GM23338 (cell line): ENCODE results near the gene CTRB1. TPM values are rescaled to one million over a fixed set of nuclear protein-coding genes. Genes with fewer than 3 reads are reported as not detected.

Experiments used
- ATAC-seq: fragments of 200-7000 bp; cut with Tn5 transposase; 3 replicates; pipeline ENCODE4 v1.9.1; 2020
- DNase-seq: peaks from one replicate; pipeline ENCODE4 v3.0.0-alpha.2; 2015; ENCODE audit warnings: low spot score
- H2AFZ ChIP-seq: fragments of 200-600 bp; sonication (generic); 2 replicates; pipeline ENCODE4 v1.8.0; 2016; ENCODE audit warnings: antibody characterized with exemption, mild to moderate bottlenecking, moderate library complexity
- H3F3A ChIP-seq: fragments of 200-600 bp; sonication (generic); replicated peaks from 2 replicates; pipeline ENCODE4 v1.8.0; 2017; ENCODE audit warnings: antibody characterized with exemption, mixed run types, low read depth
- H3K27ac ChIP-seq: fragments of 200-600 bp; sonication (generic); 2 replicates; pipeline ENCODE4 v1.6.1; 2016; ENCODE audit warnings: low read depth
- H3K27me3 ChIP-seq: fragments of 200-600 bp; sonication (generic); 2 replicates; pipeline ENCODE4 v1.8.0; 2016; ENCODE audit warnings: mild to moderate bottlenecking, mixed run types, moderate library complexity; ENCODE audit not compliant: insufficient read depth
- H3K36me3 ChIP-seq: fragments of 200-600 bp; sonication (generic); 2 replicates; pipeline ENCODE4 v1.8.0; 2016; ENCODE audit warnings: mild to moderate bottlenecking; ENCODE audit not compliant: insufficient read depth
- H3K4me1 ChIP-seq: fragments of 200-600 bp; sonication (generic); 2 replicates; pipeline ENCODE4 v1.8.0; 2016; ENCODE audit warnings: mild to moderate bottlenecking, moderate library complexity; ENCODE audit not compliant: insufficient read depth
- H3K4me2 ChIP-seq: fragments of 200-600 bp; sonication (generic); 2 replicates; pipeline ENCODE4 v1.7.1; 2017; ENCODE audit warnings: mixed run types
- H3K4me3 ChIP-seq: fragments of 200-600 bp; sonication (generic); 2 replicates; pipeline ENCODE4 v1.6.1; 2016; ENCODE audit warnings: mixed run types
- H3K79me2 ChIP-seq: fragments of 200-600 bp; sonication (generic); replicated peaks from 2 replicates; pipeline ENCODE4 v1.8.0; 2017; ENCODE audit warnings: mild to moderate bottlenecking; ENCODE audit not compliant: insufficient read depth
- H3K9me2 ChIP-seq: fragments of 200-600 bp; sonication (generic); 2 replicates; pipeline ENCODE4 v1.8.0; 2017; ENCODE audit not compliant: insufficient read depth
- H4K20me1 ChIP-seq: fragments of 200-600 bp; sonication (generic); replicated peaks from 2 replicates; pipeline ENCODE4 v1.8.0; 2017; ENCODE audit warnings: mild to moderate bottlenecking; ENCODE audit not compliant: insufficient read depth
- H3K27ac Mint-ChIP-seq: 2 replicates; pipeline ENCODE4 v1.8.0; 2020; ENCODE audit warnings: inconsistent platforms, mild to moderate bottlenecking, moderate library complexity, mixed read lengths
- H3K27me3 Mint-ChIP-seq: 3 replicates; pipeline ENCODE4 v1.8.0; 2022; ENCODE audit warnings: low read depth, mild to moderate bottlenecking, moderate library complexity, mixed read lengths, inconsistent platforms; ENCODE audit not compliant: insufficient read depth, poor library complexity
- H3K36me3 Mint-ChIP-seq: 3 replicates; pipeline ENCODE4 v1.8.0; 2021; ENCODE audit warnings: low read depth, mild to moderate bottlenecking, inconsistent platforms, moderate library complexity, mixed read lengths
- H3K4me1 Mint-ChIP-seq: 3 replicates; pipeline ENCODE4 v1.8.0; 2020; ENCODE audit warnings: mild to moderate bottlenecking, inconsistent platforms, mixed read lengths
- H3K4me3 Mint-ChIP-seq: 3 replicates; pipeline ENCODE4 v1.8.0; 2021; ENCODE audit warnings: moderate library complexity, mild to moderate bottlenecking, inconsistent platforms, mixed read lengths
- H3K9me3 Mint-ChIP-seq: 3 replicates; pipeline ENCODE4 v1.8.0; 2020; ENCODE audit warnings: moderate library complexity, mild to moderate bottlenecking, inconsistent platforms, mixed read lengths
- CREB1 ChIP-seq: fragments of 250-450 bp; sonication (Bioruptor Pico); IDR thresholded peaks from 2 replicates; pipeline ENCODE4 v1.5.0; 2020; ENCODE audit warnings: low read depth, mild to moderate bottlenecking, moderate library complexity
- EZH2 ChIP-seq: fragments of 200-600 bp; sonication (generic); IDR thresholded peaks from one replicate; pipeline ENCODE4 v1.8.0; 2017; ENCODE audit warnings: antibody characterized with exemption, mild to moderate bottlenecking, low read depth; ENCODE audit not compliant: unreplicated experiment
- EZH2phosphoT487 ChIP-seq: fragments of 200-600 bp; sonication (generic); IDR thresholded peaks from one replicate; pipeline ENCODE4 v1.8.1; 2018; ENCODE audit warnings: antibody characterized with exemption; ENCODE audit not compliant: unreplicated experiment
- JUNB ChIP-seq: IDR thresholded peaks from one replicate; pipeline ENCODE4 v1.6.1; 2016; ENCODE audit warnings: antibody characterized with exemption; ENCODE audit not compliant: unreplicated experiment
- NANOG ChIP-seq: IDR thresholded peaks from 2 replicates; pipeline ENCODE4 v1.6.1; 2016; ENCODE audit warnings: antibody characterized with exemption, borderline replicate concordance
- POLR2AphosphoS5 ChIP-seq: IDR thresholded peaks from 2 replicates; pipeline ENCODE4 v1.6.1; 2016; ENCODE audit warnings: antibody characterized with exemption, low read depth
- STAT1 ChIP-seq: IDR thresholded peaks from one replicate; pipeline ENCODE4 v1.6.1; 2016; ENCODE audit warnings: antibody characterized with exemption; ENCODE audit not compliant: unreplicated experiment
- ZNF114 ChIP-seq: fragments of 250-450 bp; sonication (Bioruptor Pico); IDR thresholded peaks from 2 replicates; pipeline ENCODE4 v1.5.0; 2020; ENCODE audit warnings: mild to moderate bottlenecking, moderate library complexity
- ZNF331 ChIP-seq: fragments of 250-450 bp; sonication (Bioruptor Pico); IDR thresholded peaks from 2 replicates; pipeline ENCODE4 v1.5.0; 2020; ENCODE audit warnings: low read depth, mild to moderate bottlenecking, moderate library complexity
- polyA plus RNA-seq: library from polyadenylated mRNA; unstranded; fragments of >200 nt; fragmentation: Nextera tagmentation; extraction: Ambion mirVana; gene quantifications from 2 replicates; pipeline ENCODE4 v1.2.1, GENCODE V29; 2016
- total RNA-seq: library from RNA; depleted of rRNA; stranded (reverse); fragments of >200 nt; shearing (Covaris generic); gene quantifications from 2 replicates; pipeline ENCODE4 v1.2.3, GENCODE V29; 2014
- TF ChIP-seq, protein P1 (sequence below): IDR thresholded peaks from 2 replicates; pipeline ENCODE4 v1.6.1; 2016; ENCODE audit warnings: antibody characterized with exemption
- TF ChIP-seq, protein P2 (sequence below): IDR thresholded peaks from one replicate; pipeline ENCODE4 v1.6.1; 2018; ENCODE audit warnings: antibody characterized with exemption; ENCODE audit not compliant: unreplicated experiment
- TF ChIP-seq, protein P3 (sequence below), 2 experiments: fragments of 200-600 bp in 1 of 2; sonication (generic) in 1 of 2; conservative IDR thresholded peaks; 2 replicates each; pipeline versions ENCODE4 v1.5.1 to v1.6.1; 2016 to 2017; ENCODE audit warnings: antibody characterized with exemption in 2 of 2, low read depth in 2 of 2, mild to moderate bottlenecking in 2 of 2, moderate library complexity in 1 of 2
- TF ChIP-seq, protein P4 (sequence below): fragments of 250-450 bp; sonication (Bioruptor Pico); IDR thresholded peaks from 2 replicates; pipeline ENCODE4 v1.5.0; 2020; ENCODE audit warnings: mild to moderate bottlenecking, moderate library complexity

The CTRB1 gene
- total and polyA plus RNA-seq, 2 experiments from 2014 or later, result not detected

DNA sequence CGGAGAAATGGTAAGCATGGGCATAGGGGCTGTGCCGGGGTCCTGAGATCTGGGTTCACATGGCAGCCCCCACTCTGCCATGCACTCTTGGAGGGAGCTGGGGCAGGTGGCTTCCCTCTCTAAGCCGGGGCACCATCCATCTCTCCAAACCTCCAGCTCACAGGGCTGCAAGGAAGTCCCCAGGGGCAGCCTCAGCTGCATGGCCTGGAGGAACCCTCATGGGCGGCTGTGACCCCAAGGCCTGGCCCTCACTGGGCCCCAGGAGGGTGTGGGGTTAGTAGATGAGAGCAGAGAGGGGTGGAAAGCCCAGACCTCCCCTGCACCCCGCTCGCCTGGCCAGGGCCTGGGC lies 14.4 kb upstream of the CTRB1 start:
- no peaks in the 10 kb centered on the region for H3K9me3 Mint-ChIP-seq

More for the DNA sequence above, 14.4 kb upstream of the CTRB1 start:
- no peaks in the 10 kb centered on the region for H3K36me3 Mint-ChIP-seq
- Histone ChIP-seq H3K4me2 (no peak overlapping the region), H4K20me1 (0 out of 2 replicates have a peak, but pooled peaks cover under 1% of the 10 kb centered on the region), H3K4me3 (no peak overlapping the region), H3K27me3 (no peaks in the 10 kb centered on the region), H3K36me3 (no peaks in the 10 kb centered on the region), H3K9me2 (no peaks in the 10 kb centered on the region), H3K4me1 (no peaks in the 10 kb centered on the region), H3K79me2 (no peaks in the 10 kb centered on the region), H3K27ac (no peak overlapping the region), H2AFZ (no peak overlapping the region), H3F3A (0 out of 2 replicates have a peak, but pooled peaks cover 3% of the 10 kb centered on the region)
- H3K4me3 Mint-ChIP-seq, result no peak overlapping the region
- DNase-seq, result no peak
- peaks cover 12% of the 10 kb centered on the region; the same call in 2 of the 3 replicates for H3K4me1 Mint-ChIP-seq
- H3K27ac Mint-ChIP-seq, result no peak overlapping the region
- no peak for ATAC-seq
- H3K27me3 Mint-ChIP-seq, result peaks cover 10% of the 10 kb centered on the region
- TF ChIP-seq STAT1 (no peak), NANOG (no peak), EZH2 (no peak), ZNF114 (CRISPR knock-in tag) (no peak), JUNB (no peak), CREB1 (no peak), ZNF331 (CRISPR knock-in tag) (no peak), POLR2AphosphoS5 (no peak), EZH2phosphoT487 (no peak)
- TF ChIP-seq, protein P1, sequence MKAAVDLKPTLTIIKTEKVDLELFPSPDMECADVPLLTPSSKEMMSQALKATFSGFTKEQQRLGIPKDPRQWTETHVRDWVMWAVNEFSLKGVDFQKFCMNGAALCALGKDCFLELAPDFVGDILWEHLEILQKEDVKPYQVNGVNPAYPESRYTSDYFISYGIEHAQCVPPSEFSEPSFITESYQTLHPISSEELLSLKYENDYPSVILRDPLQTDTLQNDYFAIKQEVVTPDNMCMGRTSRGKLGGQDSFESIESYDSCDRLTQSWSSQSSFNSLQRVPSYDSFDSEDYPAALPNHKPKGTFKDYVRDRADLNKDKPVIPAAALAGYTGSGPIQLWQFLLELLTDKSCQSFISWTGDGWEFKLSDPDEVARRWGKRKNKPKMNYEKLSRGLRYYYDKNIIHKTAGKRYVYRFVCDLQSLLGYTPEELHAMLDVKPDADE, result no peak
- TF ChIP-seq, protein P2, sequence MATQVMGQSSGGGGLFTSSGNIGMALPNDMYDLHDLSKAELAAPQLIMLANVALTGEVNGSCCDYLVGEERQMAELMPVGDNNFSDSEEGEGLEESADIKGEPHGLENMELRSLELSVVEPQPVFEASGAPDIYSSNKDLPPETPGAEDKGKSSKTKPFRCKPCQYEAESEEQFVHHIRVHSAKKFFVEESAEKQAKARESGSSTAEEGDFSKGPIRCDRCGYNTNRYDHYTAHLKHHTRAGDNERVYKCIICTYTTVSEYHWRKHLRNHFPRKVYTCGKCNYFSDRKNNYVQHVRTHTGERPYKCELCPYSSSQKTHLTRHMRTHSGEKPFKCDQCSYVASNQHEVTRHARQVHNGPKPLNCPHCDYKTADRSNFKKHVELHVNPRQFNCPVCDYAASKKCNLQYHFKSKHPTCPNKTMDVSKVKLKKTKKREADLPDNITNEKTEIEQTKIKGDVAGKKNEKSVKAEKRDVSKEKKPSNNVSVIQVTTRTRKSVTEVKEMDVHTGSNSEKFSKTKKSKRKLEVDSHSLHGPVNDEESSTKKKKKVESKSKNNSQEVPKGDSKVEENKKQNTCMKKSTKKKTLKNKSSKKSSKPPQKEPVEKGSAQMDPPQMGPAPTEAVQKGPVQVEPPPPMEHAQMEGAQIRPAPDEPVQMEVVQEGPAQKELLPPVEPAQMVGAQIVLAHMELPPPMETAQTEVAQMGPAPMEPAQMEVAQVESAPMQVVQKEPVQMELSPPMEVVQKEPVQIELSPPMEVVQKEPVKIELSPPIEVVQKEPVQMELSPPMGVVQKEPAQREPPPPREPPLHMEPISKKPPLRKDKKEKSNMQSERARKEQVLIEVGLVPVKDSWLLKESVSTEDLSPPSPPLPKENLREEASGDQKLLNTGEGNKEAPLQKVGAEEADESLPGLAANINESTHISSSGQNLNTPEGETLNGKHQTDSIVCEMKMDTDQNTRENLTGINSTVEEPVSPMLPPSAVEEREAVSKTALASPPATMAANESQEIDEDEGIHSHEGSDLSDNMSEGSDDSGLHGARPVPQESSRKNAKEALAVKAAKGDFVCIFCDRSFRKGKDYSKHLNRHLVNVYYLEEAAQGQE, result no peak
- TF ChIP-seq, protein P3, sequence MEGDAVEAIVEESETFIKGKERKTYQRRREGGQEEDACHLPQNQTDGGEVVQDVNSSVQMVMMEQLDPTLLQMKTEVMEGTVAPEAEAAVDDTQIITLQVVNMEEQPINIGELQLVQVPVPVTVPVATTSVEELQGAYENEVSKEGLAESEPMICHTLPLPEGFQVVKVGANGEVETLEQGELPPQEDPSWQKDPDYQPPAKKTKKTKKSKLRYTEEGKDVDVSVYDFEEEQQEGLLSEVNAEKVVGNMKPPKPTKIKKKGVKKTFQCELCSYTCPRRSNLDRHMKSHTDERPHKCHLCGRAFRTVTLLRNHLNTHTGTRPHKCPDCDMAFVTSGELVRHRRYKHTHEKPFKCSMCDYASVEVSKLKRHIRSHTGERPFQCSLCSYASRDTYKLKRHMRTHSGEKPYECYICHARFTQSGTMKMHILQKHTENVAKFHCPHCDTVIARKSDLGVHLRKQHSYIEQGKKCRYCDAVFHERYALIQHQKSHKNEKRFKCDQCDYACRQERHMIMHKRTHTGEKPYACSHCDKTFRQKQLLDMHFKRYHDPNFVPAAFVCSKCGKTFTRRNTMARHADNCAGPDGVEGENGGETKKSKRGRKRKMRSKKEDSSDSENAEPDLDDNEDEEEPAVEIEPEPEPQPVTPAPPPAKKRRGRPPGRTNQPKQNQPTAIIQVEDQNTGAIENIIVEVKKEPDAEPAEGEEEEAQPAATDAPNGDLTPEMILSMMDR (conservative IDR thresholded peaks at IDR 0.05; ENCODE audit: low read depth in 2 of 2), result no peak
- TF ChIP-seq, protein P4, sequence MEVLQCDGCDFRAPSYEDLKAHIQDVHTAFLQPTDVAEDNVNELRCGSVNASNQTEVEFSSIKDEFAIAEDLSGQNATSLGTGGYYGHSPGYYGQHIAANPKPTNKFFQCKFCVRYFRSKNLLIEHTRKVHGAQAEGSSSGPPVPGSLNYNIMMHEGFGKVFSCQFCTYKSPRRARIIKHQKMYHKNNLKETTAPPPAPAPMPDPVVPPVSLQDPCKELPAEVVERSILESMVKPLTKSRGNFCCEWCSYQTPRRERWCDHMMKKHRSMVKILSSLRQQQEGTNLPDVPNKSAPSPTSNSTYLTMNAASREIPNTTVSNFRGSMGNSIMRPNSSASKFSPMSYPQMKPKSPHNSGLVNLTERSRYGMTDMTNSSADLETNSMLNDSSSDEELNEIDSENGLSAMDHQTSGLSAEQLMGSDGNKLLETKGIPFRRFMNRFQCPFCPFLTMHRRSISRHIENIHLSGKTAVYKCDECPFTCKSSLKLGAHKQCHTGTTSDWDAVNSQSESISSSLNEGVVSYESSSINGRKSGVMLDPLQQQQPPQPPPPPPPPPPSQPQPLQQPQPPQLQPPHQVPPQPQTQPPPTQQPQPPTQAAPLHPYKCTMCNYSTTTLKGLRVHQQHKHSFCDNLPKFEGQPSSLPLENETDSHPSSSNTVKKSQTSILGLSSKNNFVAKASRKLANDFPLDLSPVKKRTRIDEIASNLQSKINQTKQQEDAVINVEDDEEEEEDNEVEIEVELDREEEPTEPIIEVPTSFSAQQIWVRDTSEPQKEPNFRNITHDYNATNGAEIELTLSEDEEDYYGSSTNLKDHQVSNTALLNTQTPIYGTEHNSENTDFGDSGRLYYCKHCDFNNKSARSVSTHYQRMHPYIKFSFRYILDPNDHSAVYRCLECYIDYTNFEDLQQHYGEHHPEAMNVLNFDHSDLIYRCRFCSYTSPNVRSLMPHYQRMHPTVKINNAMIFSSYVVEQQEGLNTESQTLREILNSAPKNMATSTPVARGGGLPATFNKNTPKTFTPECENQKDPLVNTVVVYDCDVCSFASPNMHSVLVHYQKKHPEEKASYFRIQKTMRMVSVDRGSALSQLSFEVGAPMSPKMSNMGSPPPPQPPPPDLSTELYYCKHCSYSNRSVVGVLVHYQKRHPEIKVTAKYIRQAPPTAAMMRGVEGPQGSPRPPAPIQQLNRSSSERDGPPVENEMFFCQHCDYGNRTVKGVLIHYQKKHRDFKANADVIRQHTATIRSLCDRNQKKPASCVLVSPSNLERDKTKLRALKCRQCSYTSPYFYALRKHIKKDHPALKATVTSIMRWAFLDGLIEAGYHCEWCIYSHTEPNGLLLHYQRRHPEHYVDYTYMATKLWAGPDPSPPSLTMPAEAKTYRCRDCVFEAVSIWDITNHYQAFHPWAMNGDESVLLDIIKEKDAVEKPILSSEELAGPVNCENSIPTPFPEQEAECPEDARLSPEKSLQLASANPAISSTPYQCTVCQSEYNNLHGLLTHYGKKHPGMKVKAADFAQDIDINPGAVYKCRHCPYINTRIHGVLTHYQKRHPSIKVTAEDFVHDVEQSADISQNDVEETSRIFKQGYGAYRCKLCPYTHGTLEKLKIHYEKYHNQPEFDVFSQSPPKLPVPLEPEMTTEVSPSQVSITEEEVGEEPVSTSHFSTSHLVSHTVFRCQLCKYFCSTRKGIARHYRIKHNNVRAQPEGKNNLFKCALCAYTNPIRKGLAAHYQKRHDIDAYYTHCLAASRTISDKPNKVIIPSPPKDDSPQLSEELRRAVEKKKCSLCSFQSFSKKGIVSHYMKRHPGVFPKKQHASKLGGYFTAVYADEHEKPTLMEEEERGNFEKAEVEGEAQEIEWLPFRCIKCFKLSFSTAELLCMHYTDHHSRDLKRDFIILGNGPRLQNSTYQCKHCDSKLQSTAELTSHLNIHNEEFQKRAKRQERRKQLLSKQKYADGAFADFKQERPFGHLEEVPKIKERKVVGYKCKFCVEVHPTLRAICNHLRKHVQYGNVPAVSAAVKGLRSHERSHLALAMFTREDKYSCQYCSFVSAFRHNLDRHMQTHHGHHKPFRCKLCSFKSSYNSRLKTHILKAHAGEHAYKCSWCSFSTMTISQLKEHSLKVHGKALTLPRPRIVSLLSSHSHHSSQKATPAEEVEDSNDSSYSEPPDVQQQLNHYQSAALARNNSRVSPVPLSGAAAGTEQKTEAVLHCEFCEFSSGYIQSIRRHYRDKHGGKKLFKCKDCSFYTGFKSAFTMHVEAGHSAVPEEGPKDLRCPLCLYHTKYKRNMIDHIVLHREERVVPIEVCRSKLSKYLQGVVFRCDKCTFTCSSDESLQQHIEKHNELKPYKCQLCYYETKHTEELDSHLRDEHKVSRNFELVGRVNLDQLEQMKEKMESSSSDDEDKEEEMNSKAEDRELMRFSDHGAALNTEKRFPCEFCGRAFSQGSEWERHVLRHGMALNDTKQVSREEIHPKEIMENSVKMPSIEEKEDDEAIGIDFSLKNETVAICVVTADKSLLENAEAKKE (CRISPR knock-in tag), result no peak
